ENCODE measurements around the gene MAU2. TPM values are rescaled to one million over a fixed set of nuclear protein-coding genes. Genes with fewer than 3 reads are reported as not detected.
"Not testable (repeated sequence)": the region's sequence is repeated elsewhere in the genome, so short reads cannot be mapped to it uniquely, and the experiment has no call there.

MAU2 gene
- total RNA-seq, 1 donor from 2014 or later: 31.8 TPM

- DNase-seq (ENCODE audit: missing footprints) (no peak), ATAC-seq (no peak)
- intact Hi-C loops (cut with DNase I): loop anchor here (5.0 kb wide), 1 partner anchor 194 kb away; no protein-coding TSS in a partner anchor
Measured at GRCh38 chr19:19341026-19341425, 20.4 kb downstream of the MAU2 start.

- intact Hi-C loops (cut with DNase I): loop anchor here (5.0 kb wide), 1 partner anchor 195 kb away; no protein-coding TSS in a partner anchor
- DNase-seq (ENCODE audit: missing footprints): peak; percentile 84
- ATAC-seq: peak; percentile 74
Measured at GRCh38 chr19:19342086-19343015, 21.7 kb downstream of the MAU2 start.

- DNase-seq (ENCODE audit: missing footprints) (no peak), ATAC-seq (no peak)
- intact Hi-C loops (cut with DNase I): loop anchor here (5.0 kb wide), 1 partner anchor 196 kb away; no protein-coding TSS in a partner anchor
Measured at GRCh38 chr19:19343016-19343362, 22.4 kb downstream of the MAU2 start.

- intact Hi-C loops (cut with DNase I): loop anchor here (5.0 kb wide), 1 partner anchor 196 kb away; no protein-coding TSS in a partner anchor
- no peak for DNase-seq (ENCODE audit: missing footprints)
- ATAC-seq: no peak
Measured at GRCh38 chr19:19343762-19344161, 23.1 kb downstream of the MAU2 start.

- DNase-seq (ENCODE audit: missing footprints) (no peak), ATAC-seq (no peak)
- intact Hi-C loops (cut with DNase I): no loop called here
Measured at GRCh38 chr19:19345232-19345631, 24.6 kb downstream of the MAU2 start.

GRCh38 chr19:19345970-19346369 is 25.3 kb downstream of the MAU2 start:
- intact Hi-C loops (cut with DNase I): no loop called here
- no peak for DNase-seq (ENCODE audit: missing footprints)
- no peak for ATAC-seq

- no peak for ATAC-seq
- intact Hi-C loops (cut with DNase I): no loop called here
- no peak for DNase-seq (ENCODE audit: missing footprints)
Measured at GRCh38 chr19:19347401-19348110, 26.9 kb downstream of the MAU2 start.

GRCh38 chr19:19348266-19348665 is 27.6 kb downstream of the MAU2 start:
- intact Hi-C loops (cut with DNase I): no loop called here
- DNase-seq (ENCODE audit: missing footprints): no peak
- no peak for ATAC-seq

GRCh38 chr19:19349365-19349764 is 28.7 kb downstream of the MAU2 start:
- intact Hi-C loops (cut with DNase I): no loop called here
- no peak for ATAC-seq
- no peak for DNase-seq (ENCODE audit: missing footprints)

- DNase-seq (ENCODE audit: missing footprints); intact Hi-C loops (cut with DNase I): not testable (repeated sequence)
Measured at GRCh38 chr19:19350756-19351155, 30.1 kb downstream of the MAU2 start.

GRCh38 chr19:19352823-19353222 is 32.2 kb downstream of the MAU2 start:
- intact Hi-C loops (cut with DNase I): no loop called here
- no peak for DNase-seq (ENCODE audit: missing footprints)
- ATAC-seq: no peak

More at GRCh38 chr19:19350756-19351155, 30.1 kb downstream of the MAU2 start:
- ATAC-seq: not testable (repeated sequence)

- DNase-seq (ENCODE audit: missing footprints) (no peak), ATAC-seq (no peak)
- intact Hi-C loops (cut with DNase I): no loop called here
Measured at GRCh38 chr19:19354007-19354406, 33.4 kb downstream of the MAU2 start.

- ATAC-seq (no peak), DNase-seq (ENCODE audit: missing footprints) (no peak)
- intact Hi-C loops (cut with DNase I): no loop called here
Measured at GRCh38 chr19:19354932-19355331, 34.3 kb downstream of the MAU2 start.

- no peak for ATAC-seq
- no peak for DNase-seq (ENCODE audit: missing footprints)
- intact Hi-C loops (cut with DNase I): no loop called here
Measured at GRCh38 chr19:19355606-19356139, 35.0 kb downstream of the MAU2 start.

- no peak for DNase-seq (ENCODE audit: missing footprints)
- no peak for ATAC-seq
- intact Hi-C loops (cut with DNase I): no loop called here
Measured at GRCh38 chr19:19356500-19356899, 35.9 kb downstream of the MAU2 start.

GRCh38 chr19:19356901-19357566 is 36.4 kb downstream of the MAU2 start:
- DNase-seq (ENCODE audit: missing footprints) (no peak), ATAC-seq (no peak)
- intact Hi-C loops (cut with DNase I): no loop called here

- DNase-seq (ENCODE audit: missing footprints): peak; percentile 70
- intact Hi-C loops (cut with DNase I): no loop called here
- peak; percentile 75 for ATAC-seq
Measured at GRCh38 chr19:19361075-19361594, 40.5 kb downstream of the MAU2 start.

- no peak for ATAC-seq
- intact Hi-C loops (cut with DNase I): no loop called here
- DNase-seq (ENCODE audit: missing footprints): peak; percentile 26
Measured at GRCh38 chr19:19362075-19362474, 41.4 kb downstream of the MAU2 start.

All from Right ventricle myocardium inferior (tissue), 1 donor.